SH-SY5Y (cell line): Measurements from ENCODE around the gene CLCNKB.

Source experiments
- GATA2 ChIP-seq: IDR thresholded peaks from 2 replicates; pipeline ENCODE4 v1.6.1; 2011; ENCODE audit warnings: mild to moderate bottlenecking, low read depth, low read length
- GATA3 ChIP-seq: IDR thresholded peaks from 2 replicates; pipeline ENCODE4 v1.6.1; 2011; ENCODE audit warnings: low read depth, mild to moderate bottlenecking, low read length, moderate library complexity

CLCNKB gene

DNA sequence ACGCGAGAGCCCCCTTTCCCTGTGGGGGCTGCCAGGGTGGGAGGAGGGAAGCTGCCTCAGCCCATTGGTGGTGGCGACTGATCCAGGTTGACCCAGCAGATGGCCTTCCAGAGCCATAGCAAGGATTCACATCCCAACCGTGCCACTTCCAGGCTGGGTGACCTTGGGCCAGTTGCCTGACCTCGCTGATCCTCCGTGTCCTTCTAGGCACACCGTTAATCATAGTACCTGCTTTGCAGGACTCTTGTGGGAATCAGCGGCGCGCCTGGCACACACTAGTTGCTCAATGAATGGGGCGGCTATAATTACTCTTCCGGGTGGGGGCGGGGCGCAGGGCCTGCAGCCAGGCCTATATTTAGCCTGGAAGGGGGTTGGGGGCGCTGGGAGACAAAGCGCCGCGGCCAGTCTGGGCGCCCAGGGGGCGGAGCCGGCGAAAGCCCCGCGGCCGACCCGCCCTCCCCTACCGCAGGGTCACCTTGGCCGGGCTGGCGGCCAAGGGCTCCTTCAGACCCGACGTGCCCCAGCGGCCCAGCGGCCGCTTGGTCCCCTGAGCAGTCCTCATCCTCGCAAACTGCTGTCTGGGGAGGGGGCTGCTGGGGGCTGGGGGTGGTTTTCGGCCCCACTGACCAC is 30.9 kb upstream of the CLCNKB start:
- TF ChIP-seq GATA2, result no peak
- no peak for TF ChIP-seq GATA3

DNA sequence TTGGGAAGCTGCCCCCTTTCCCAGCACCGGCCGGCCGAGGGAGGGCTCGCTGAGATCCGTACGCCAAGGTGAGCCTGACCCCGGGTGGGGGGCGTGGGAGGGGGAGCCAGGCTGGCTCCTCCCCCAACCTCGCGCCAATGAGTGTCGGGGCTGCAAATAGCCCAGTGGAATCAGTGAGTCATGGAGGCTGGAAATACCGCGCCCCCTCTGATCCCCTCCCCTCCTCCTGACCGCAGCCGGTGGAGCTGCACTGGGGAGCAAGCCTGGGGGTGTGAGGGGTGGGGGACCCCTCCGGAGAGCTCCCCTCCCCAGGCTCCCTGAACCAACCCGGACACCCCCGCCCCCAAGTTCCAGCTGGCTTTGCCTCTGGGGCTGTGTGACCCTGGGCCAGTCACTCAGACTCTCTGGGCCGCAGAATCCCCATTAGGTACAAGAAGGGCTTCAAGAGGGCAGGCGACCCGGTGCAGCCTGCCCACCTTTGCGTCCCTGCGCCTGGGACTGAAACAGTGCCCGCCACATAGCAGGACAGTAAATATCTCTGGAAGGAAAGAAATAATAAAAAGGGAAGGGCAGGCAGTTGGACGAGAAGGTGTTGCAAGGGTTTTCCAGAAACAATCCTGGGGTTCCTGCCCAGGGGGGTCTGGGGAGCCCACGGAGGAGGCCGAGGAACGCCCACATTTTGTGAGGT is 30.2 kb upstream of the CLCNKB start:
- TF ChIP-seq GATA2, result no peak
- no peak for TF ChIP-seq GATA3

DNA sequence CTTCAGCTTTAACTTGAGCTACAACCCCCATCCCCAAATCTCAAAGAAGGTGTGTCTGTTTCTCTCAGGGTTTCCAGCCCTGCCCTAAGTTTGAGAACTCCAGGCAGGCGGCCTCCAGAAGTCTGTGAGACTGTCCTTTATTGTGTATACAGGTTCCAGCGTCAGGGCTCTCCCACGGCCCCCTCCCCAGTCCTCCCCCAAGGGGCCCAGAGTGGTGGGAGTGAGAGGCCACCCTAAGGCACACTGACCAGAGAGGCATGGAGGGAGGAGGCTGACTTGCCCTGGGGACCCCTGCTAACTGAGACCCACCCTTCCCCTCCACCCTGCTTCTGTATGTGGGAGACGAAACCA is 29.7 kb upstream of the CLCNKB start:
- TF ChIP-seq GATA3 (no peak), GATA2 (no peak)

DNA sequence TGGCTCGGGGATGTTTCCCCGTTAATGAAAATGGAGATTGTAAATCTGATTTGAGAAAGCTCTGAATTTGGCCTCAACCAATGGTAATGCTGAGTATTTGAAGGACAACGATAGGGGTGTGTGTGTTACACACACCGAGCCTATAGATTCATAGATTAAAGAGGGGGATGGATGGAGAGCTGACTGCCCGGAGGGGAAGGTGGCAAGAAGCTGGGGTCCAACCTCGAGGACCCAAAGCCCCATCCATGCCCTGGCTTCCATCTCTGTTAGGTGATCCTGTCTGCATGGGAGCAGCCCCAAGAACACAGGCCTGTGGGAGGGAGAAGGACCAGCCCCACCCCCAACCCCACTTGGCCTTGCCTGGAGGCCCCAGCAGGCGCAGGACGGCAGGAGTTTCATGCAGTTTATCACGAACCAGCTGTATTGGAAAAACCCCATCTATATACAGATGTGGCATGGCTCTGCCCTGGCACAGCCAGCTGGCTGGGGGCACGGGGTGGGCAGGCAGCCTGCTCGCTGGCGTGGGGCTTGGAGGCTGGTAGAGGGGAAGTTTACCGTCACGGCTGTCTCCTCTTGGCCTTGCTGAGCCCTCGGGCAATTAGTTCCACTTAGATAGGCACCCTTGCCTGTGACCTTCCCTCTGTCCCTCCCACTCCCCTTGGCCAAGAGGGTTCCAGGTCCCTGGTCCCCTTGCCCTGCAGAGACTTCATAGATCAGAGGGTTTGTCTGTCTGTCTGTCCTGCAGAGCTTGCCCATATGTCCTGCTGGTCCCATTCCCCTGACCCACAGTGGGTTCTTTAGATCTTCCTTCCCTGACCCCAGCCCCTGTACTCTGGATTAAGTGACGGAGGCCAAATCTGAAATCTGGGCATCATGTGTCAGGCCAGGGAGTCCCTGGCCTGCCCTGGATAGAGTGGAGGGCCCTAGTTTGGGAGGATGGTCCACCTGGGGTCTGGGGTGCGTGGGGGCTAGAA is 28.8 kb upstream of the CLCNKB start:
- TF ChIP-seq GATA2, result peak; percentile 70
- TF ChIP-seq GATA3, result no peak

DNA sequence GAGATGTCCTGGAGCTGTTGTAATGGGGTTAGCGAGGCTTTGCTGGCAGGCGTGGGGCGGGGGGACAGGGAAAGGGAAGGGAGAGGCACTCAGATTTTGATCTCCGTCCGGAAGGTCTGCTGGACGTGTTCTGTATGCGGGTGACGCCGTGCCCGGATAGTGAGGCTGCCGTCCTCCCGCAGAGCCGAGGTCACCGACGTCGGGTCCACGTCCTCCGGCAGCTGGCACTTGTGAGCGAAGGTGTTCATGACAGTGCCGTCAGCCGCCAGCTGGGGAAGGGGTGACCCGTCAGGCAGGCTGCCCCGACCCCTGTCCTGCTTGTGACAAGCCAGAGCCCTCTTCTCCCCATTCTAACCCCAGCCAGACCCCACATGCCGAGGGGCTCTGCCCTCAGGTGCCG is 28.1 kb upstream of the CLCNKB start:
- TF ChIP-seq GATA2 (no peak), GATA3 (no peak)

DNA sequence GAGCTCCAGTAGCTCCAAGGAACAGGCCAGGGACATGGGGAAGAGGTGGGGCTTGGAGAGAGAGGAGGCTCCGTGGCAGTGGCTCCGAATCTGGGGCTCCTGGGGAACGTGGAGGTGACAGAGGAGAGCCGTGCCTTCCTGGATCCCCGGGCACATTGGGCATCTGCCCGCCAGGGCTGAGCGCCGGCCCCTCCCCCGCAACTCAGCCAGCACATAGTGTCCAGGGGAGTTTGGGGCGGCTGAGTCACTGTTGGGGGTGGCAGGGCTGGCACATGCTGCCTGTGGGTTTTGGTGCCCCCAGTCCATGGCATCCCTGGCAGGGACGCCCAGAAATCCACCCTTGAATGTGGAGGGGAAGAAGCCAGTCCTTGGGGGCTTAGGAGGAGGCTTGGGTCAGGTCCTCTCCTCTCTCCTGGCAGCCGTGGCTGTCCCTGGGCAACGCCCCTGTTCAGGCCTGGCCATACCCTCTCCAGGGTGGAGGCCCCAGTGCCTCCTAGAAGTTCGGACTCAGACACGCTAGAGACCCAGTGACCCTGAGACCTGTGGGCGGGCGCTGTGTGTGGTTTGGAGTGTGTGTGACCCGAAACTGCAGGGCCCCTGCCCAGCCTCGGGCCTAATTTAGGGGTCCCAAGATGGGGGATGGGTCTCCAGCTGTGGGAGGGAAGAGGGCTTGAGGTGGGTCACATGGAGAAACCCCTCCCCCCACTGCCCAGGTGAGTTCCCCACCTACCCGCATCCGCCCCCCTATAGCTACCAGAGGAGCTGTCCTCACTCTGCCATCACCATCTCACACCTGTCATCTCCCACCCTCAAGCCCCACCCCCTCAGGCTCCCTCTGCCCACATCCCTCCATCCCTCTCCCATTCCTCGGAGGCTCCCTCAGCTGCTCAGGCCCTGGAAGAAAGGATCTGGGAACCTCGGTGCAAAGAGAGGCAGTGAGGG is 27.4 kb upstream of the CLCNKB start:
- TF ChIP-seq GATA3 (no peak), GATA2 (no peak)

DNA sequence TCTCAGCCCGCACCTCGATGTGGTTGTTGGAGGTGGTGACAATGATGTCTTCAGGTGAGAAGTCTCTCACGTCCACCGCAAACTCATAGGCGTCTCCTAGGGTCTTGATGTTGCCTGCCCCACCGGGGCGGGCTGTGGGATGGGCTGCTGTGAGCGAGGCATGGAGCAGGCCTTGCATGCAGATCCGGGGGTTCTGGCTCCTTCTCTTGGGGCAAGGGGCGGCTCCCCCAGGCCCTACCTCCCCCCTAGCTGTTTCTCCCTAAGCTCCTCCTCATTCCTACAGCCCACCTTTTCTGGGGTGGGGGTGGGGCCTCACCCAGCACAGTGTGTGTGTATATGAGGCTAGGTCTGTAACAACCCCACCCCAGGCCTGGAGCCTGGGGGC is 26.5 kb upstream of the CLCNKB start:
- TF ChIP-seq GATA2 (no peak), GATA3 (no peak)

DNA sequence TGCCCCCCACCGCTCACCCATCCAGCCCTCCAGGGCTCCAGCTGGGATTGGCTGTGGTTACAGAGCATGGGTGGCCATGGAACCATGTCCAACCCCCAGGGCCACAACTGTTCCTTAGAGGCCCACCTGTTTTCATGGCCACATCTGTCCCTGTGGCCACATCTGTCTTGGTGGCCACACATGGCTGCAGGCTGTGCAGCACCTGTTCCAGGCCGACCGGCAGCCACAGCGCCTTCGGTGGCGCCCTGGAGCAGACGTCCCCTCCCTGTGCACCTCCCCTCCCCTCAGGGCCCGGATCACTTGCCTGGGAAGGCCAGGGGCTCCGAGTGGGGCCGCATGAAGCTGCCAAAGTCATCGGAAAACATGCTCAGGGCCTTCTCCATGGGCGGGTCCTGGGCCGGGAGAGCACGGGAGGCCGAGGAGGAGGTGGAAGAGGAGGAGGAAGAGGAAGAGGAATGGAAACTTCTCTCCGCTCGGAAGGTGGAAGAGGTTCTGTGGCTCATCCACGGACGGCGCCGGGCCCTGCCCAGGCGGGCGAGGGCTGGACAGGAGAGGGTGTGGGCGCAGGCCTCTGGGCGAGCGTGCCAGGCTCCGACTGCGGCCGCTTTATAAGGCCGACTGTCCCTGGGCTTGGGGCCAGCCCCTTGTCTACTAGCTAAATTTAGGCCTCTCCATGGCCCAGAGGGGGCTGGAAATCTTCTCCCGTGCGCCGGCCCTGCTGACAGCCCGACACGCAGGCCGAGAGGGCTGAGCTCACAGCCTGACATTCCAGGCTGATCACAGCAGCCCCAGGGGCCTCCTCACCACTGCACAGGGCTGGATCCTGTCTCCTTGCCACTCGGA is 25.9 kb upstream of the CLCNKB start, which contains the start of gene HSPB7:
HSPB7 (minus strand) TSS at position 583 of the 843 bp plus-strand sequence; CDS start at position 503, 80 bp downstream.
- TF ChIP-seq GATA3, result no peak
- TF ChIP-seq GATA2, result no peak

DNA sequence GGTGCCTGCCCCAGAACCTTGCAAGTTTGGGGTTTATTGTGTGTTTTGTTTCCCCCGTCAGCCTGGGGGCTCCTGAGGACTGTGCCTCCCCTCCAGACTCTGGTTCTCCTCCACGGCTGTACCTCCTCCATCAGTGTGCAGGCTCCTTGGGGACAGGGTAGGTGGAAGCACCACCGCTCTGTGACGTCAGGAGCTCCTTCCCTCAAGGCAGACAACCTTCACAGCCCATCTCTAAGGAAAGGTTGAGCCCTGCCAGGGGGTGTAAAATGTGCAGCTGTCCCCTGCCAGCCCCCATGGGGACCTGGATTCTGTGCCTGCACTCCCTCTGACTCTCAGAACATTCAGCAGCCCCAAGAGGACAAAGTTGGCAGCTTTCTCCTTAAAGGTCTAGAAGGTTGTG is 25.3 kb upstream of the CLCNKB start:
- no peak for TF ChIP-seq GATA2
- no peak for TF ChIP-seq GATA3

DNA sequence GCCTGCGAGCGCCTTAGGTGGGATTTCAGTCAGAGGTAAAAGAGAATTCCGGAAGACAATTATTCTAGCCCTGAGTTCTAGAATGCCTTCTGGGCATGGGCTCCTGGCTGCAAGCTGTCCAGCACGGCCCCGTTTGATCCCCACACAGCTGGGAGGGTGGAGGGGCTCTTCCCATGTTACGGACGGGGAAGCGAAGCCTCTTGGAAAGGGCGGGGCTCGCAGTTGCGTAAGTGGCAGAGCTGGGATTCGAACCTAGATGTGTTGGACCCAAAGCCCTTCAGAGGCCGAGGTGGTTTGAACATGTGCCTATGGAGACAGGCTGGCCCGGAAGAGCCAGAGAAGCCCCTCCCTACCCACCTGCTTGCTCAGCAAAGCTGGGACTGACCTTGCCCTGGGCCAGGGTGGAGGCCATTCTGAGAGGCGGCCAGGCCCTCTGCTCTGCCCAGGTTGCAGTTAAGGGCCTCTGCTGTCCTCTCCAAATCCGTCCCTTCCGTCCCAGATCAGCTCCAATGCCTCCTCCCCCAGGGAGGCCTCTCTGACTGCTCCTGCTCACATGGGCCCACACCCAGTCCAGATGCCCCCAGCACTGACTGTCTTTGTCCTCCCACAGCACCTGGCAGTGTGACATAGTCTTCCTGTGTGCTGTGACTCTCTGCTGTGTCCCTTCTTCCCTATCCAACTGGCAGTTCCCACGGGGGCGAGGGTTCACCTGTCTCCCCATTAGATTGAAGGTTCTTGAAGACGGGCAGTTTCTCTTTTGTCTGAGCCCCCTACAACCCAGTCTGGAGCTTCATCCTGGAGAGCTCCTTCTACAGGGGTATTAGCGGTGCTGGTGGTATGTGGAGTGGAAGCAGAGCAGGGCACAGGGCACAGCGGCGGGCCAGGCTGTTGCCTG is 24.6 kb upstream of the CLCNKB start:
- no peak for TF ChIP-seq GATA2
- TF ChIP-seq GATA3, result no peak

DNA sequence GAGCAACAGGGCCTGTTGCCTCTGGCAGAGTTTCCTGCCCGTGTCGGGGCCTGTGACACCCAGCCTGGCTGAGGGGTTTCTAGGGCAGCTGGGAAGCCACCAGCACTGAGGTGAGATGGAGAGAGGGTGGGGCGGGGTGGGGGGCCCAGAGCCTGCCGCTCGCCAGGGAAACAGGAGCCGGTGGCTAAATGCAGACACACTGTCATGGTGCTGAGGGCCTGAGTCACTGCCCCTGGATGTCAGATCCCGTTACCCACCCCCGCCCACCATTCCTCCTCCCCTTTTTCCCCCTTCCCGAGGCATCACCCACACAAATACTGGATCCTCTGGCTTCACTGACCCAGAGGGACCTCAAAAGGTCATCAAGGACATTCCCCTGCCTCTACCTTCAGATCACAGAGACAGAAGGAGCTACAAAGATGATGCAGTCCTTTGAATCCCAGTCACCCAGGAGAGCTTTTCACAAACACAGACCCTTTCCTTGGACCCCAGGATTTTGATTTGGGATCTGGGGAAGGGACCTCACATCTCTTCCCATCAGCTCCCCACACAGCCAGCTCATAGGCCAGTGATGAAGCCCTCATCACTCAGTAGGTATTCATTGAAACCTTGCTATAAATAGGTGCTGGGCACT is 23.8 kb upstream of the CLCNKB start:
- no peak for TF ChIP-seq GATA3
- TF ChIP-seq GATA2, result no peak

DNA sequence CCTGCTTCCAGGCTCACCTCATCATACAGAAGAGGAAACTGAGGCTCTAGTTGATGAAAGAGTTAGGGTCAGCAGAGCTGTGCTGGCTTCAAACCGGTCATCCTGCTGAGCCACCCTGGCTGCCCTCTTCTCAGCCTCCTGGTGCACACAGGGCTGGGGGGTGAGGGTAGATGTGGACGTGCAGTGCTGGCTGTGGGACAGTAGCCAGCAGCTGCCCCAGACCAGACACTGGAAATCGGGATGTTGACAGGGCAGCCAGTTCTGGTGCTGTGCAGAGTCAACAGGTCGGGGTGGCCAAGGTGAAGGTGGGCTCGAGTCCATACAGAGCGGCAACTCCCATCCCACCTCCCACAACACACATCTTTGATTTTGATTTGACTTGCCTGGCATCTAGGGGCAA is 23.3 kb upstream of the CLCNKB start:
- TF ChIP-seq GATA3, result no peak
- no peak for TF ChIP-seq GATA2
